Activated CD8-positive, alpha-beta memory T cell treated with anti-CD3 and anti-CD28 coated beads for 24 hours (primary cell): ENCODE measurements around the gene SRRM2.

Source experiments
- DNase-seq: peaks from one replicate; pipeline ENCODE4 v3.0.0-alpha.2; 2020

Gene SRRM2

DNA sequence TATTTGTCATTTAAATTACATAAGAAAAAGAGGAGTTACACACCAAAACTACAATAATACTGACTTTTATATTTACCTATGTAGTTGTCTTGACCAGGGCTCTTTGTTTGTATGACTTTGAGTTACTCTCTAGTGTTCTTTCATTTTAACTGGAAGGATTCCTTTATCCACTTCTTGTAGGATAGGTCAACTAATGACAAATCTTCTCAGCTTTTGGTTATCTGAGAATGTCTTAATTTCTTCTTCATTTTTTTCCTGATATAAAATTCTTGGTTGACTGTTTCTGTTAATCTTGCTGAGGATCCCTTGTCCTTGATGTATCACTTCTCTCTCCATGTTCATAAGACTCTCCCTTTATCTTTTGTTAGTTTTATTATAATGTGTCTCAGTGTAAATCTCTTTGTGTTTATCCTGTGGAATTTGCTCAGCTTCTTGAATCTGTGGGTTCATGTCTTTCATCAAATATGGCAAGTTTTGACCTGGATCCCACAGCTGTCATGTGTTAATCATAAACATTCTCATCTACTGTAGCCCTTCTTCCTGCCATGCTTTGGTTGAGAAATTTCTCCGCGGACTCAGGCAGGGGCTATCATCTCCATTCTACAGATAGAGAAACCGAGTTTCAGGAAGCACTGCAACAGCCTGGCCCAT, 51.2 kb downstream of the SRRM2 start:
- no peak for DNase-seq

DNA sequence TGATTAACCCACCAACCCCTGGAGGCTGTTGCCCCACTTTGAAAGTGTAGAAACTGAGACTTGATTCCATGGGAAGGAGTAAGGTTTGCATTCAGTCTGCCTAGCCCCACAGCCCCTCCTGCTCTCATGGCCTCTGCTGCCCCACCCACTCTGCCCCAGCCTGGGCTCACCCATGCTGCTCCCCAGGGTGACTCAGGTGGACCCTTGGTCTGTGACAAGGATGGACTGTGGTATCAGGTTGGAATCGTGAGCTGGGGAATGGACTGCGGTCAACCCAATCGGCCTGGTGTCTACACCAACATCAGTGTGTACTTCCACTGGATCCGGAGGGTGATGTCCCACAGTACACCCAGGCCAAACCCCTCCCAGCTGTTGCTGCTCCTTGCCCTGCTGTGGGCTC, 52.3 kb downstream of the SRRM2 start:
- DNase-seq = no peak

DNA sequence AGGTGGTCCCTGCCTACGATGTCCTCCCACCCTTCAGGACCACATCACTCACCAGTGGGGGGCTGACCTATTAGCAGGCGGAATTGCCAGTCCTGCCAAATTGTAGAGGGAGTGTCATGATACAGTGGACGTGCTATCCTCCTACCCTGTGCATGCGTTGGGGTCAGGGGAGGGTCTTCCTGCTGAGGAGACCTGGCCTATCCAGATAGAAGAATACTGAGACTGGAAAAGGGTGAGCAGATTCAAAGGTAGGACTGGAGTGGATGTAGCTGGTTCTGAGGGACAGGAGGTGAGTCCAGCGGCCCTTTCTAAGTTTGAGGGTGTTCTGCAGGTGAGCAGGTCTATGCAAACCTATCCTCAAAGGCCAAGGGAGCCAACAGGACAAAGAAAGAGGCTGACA, 53.8 kb downstream of the SRRM2 start:
- DNase-seq = no peak

DNA sequence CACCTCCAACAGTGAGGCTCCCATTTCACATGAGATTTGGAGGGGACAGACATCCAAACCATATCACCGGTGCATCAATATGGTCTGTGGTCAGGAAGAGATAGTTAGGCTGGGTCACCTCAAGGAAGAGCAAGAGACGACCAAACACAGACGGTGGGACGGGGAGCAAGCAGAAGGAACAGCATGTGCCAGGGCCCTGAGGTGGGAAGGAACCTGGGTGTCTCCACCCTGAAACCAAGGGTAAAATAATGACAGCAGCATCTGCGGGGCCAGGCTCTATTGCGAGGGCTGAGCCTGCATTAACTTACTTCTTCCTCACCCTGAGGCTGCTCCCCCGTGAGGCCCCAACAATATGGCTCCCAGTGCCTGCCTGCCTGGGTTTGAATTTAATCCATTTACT, 55.7 kb downstream of the SRRM2 start:
- no peak for DNase-seq

DNA sequence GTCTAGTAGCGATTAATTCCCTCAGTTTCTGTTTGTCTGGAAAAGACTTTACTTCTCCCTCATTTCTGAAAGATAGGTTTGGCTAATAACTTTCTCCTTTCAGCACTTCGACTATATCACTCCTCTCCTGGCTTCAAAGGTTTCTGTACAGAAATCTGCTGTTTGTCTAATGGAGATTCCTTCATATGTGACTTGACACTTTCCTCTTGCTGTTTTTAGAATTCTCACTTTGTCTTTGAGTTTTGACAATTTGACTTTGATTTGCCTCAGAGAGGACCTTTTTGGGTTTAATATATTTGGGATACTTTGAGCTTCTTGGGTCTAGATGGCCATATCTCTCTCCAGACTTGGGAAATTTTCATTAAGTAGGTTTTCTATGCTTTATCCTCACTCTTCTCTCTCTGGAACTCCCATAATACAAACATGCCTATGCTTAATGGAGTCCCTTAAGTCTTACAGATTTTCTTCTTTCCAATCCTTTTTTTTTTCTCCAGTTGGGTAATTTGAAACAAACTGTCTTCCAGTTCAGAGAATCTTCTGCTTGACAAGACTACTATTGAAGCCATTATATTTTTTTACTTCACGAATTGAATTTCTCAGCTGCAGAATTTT, 56.8 kb downstream of the SRRM2 start:
- DNase-seq = no peak

DNA sequence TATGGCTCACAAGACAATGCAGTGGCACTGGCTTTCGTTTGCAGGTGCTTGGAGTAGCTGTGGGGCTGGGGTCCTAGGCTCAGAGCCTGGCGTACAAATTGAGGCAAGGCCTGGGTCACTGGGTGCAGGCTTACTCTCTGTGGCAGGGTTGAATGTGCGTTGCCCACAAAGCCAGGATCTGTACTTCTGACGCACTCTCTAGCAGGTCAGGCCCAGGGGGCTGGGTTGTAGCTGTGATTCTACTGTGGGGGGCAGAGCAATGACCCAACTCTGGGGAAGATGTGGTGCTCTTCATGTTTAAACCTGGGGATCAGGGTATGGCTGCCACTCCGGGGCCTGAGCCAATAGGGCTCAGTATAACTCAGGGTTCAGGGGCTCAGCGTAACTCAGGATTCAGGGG, 58.2 kb downstream of the SRRM2 start:
- DNase-seq = no peak

DNA sequence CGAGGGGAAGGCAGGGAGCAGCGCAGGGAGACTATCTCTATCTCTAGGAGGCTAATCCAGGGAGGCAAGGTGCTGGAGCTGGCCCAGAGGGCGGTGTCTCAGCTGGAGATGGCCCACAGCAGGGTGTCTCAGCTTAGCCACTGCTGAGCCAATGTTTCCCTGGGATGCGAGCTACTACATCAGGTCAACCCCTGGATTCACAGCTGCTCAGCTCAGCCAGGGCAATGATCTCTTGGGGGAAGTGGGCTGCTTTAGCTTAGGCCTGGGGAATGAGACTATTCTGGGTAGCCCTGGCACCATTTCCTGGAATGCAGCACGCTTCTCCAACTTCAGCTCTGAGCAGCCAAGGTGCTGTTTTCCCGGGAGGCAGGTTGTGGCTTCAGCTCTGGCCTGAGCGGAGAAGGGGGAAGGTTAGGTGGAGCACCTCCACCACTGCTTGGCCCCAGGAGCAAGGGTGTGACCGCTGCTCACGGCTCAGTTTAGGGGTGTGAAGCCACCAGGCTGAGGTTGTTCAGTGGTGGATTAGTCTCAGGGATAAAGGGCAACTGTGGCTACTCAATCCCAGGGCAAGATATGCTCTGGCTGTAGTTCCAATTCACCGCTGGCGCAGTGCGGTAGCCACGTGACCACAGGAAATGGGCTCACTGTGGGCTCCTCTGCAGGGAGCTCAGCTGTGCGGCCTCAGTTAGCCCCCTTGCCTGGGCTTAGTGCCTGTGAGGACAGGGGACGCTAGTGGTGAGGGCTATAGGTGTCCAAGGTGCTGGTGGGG, 59.4 kb downstream of the SRRM2 start:
- DNase-seq = no peak

DNA sequence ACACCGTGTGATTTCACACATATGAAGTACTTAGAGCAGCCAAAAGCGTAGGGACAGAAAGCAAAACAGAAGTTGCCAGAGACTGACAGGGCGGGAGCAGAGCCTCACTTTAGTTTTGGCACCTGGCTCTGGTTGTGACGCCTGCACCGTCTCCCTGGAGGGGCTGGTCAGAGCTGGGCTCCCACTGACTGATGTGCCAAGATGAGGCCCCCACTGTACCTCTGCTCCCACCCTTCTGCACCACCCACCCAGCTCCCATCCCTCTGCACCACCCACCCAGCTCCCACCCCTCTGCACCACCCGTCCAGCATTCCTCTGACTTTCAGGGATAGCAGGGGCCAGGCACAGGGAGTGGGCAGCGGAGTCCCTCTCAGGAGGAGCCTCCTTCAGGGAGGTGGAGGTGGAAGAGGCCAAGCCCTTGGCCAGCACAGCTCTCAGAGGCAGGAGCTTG, 61.4 kb downstream of the SRRM2 start:
- no peak for DNase-seq

DNA sequence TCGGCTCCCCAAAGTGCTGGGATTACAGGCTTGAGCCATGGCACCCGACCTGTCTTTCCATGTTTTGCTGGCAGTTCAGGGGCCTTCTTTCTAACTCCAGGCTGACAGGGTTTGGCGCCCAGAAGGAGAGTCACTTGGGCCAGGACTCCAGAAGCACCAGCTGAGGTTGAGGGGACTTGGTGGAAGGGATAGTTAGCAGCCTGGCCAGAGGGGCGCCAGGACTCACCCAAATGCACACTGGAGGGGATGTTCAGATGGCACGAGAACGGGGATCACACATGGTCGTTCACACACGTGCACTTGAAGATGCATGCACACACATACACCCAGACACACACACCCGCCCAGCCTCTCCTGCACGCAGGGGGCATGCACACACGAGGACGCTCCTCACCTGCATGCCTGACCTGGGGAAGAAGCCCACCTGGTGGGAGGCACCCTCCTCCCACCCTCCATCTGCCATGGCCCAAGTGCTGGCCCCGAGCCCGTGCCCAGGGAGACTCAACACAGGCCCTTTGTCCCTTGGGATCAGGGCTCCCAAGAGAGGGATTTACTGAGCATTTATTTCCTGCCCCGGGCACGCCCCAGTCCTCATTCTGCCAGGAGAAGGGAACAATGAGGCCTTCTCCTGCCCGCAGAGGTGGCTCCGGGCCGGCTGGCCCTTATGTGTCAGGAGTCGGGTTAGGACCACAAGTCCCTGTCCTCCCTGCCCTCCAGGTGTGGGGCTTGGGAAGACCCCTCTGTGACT, 62.3 kb downstream of the SRRM2 start:
- no peak for DNase-seq

DNA sequence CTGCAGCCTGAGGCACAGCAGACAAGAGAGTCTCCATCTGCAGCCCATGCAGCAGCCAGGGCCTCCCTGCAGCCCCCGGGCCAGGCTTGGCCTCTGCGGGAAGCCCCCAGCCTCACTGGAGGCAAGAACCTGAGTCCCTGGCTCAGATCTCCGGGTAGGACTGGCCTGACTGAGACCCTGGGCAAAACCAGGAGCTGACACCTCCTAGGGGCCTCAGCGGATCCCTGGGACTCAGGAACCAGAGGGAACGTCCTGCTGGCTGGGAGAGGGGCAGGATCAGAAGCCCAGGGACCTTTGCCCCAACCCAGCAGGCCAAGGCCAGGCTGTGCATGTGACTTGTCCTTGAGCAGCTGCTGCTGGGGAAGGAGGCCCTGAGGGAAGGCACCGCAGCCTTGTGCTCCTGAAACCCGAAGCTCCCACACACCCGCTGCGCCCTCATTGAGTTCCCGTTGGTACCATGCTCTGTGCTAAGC, 62.9 kb downstream of the SRRM2 start:
- DNase-seq = no peak

DNA sequence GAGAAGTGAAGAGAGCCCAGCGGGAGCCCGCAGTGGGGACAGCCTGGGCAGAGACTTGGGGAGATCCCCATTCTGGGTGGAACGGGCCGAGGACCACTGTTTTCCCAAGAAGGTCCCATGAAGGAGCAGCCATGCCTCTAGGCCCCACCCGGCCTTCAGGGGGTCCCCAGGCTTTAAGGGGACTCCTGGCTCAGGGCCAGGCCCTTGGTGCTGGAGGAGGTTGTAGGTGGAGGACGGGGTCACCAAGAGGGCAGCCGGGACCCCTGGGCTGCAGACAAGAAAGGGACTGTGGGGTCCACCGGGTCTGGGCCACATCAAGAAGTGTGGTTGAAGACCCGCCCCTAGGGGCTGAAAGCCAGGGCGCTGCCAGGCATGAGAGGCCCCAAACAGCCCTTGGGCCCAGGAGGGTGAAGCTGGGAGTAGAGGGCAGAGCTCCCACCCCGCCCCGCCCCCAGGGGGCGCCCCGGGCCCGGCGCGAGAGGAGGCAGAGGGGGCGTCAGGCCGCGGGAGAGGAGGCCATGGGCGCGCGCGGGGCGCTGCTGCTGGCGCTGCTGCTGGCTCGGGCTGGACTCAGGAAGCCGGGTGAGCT, 64.4 kb downstream of the SRRM2 start, which contains the start of gene PRSS21:
TSS of gene PRSS21 (plus strand) at position 487 of the 589 bp plus-strand sequence. CDS start at position 519, 32 bp downstream.
- DNase-seq = peak; percentile 74

DNA sequence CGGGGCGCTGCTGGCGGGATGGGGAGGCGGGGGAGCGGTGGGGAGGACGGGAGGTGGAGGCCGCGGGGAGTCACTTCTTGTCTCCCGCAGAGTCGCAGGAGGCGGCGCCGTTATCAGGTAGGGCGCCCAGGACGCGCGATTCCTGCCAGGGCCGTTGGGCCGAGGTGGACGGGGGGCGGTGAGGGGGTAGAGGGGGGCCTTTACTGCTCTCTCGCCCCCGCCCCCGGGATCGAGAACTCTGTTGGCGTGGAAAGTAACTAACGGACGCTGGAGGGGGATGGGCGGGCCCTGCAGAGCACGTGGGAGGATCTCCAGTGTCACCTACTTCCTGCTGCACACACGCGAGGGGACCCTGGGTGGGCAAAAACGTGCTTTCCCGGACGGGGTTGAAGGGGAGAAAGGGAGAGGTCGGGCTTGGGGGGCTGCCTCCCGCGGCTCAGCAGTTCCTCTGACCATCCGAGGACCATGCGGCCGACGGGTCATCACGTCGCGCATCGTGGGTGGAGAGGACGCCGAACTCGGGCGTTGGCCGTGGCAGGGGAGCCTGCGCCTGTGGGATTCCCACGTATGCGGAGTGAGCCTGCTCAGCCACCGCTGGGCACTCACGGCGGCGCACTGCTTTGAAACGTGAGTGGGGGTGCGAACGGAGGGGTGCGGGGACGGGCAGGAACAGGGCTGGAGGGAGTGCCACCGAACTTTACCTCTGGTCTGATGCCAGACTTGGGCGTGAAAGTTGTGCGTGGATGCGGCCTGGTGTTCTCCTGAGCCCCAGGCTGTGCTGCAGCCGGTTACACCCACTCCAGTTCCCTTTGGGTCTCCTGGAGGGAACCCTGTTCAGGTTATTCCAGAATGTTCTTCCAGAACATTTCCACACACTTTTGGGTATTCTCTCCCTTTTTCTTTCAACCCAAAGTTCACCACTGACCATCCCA, 65.2 kb downstream of the SRRM2 start:
- DNase-seq = peak; percentile 67

DNA sequence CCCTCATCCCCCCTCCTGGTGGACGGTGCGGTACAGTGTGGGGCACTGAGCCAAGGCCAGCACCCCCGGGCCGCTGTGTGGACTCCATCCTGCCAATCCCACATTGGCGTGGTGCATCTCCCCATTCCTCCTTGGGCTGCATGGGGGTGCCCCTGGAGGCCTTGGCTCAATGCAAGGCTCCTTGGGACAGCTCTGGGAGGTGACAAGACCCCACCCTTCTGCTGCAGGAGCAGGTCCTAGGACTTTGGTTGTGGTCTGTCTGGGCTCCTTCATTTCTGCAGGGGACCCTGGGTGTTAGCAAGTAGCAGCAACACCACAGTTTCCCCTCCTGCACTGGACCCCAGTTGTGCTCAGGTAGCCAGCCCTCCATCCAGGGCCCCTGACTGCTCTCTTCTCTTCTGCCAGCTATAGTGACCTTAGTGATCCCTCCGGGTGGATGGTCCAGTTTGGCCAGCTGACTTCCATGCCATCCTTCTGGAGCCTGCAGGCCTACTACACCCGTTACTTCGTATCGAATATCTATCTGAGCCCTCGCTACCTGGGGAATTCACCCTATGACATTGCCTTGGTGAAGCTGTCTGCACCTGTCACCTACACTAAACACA, 65.9 kb downstream of the SRRM2 start:
- no peak for DNase-seq

DNA sequence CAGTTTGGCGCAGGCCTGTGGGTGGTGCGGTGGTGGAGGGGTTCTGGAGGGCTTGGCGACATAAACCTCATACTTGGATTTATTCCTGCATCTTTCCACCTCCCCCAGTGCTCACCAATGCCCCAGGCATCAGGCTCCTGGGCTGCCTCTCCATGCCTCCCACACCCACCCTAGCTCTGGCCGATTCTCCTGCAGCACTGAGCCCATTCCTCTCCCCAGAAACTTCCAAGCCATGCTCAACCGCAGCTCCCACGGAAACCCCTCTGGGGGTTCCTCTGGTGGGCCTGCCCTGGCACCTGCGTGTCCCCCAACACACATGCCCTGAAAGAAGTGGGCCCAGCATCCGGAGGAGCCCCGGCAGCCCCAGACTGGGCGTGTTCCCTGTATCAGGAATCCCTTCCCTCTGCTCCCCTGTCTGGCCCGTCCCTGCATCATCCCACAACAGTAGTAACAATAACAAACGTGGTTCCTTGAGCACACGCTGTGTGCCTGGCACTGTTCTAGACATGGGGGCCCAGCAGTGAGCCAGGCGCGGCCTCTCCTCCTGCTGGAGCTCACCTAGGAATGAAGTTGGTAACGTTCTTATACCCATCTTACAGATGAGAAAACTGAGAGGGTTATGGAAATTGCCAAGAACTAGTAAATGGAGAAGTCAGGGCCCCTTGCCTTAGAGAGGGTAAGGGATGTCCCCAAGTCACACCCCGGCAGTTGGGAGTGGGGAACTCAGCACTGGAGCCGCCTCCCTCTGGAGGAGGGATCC, 66.9 kb downstream of the SRRM2 start:
- no peak for DNase-seq

DNA sequence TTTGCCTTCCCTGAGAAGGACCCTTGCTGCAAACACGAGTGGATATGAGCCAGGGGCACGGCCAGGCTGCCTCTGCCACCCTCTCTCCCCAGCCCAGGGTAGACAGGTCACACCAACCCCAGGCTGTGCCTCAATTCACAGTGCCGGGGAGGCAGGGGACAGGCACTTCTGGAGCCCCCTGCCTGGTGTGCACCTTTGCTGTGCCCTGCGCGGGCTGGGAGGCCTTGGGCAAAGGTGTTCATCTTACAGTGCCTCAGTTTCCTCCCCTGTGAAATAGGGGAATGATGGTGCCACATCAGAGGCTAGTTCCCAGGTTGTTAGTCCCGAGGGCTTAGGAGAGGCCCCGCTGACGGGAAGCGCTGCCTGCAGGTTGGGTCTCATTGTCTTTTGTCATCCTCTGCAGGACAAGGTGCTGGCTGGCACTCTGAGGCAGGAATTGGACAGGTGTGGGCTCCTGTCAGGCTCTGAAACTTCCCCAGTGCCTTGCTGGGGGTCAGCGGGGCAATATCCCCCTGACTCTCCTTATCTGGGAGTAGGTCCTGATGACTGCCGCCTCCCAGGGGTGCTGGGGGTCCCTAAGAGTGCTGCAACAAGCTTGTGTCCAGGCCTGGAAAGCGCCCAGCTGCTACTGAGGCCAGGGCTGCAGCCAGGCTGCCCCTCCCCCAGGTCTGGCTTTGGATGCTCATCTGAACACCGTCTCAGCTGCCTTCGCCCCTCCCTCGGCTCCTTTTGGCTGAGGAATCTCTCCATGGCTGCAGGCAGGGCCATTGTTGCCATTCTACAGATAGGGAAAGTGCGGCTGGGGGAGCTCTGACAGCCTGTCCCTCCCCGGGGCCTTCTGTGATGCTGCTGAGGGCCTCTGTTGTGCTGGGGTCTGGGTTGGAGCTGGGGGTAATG, 67.7 kb downstream of the SRRM2 start:
- DNase-seq = no peak
